Lung (tissue), 12 donors: ENCODE measurements around the gene CIRBP. TPM values are rescaled to one million over a fixed set of nuclear protein-coding genes. Genes with fewer than 3 reads are reported as not detected.

Source experiments
- ATAC-seq: fragments of 200-7000 bp; cut with Tn5 transposase; one replicate; pipeline ENCODE4 v1.9.1; 2020; ENCODE audit warnings: moderate number of reproducible peaks; ENCODE audit not compliant: insufficient read depth, low FRiP score
- DNase-seq, 3 donors: peaks; one replicate each; pipeline ENCODE4 v3.0.0-alpha.2; 2013 to 2017
- H3K27ac ChIP-seq, 2 donors: one replicate each; pipeline ENCODE4 v1.5.1; 2013; ENCODE audit warnings: mild to moderate bottlenecking in 2 of 2, moderate library complexity in 2 of 2, control low read depth in 1 of 2, inconsistent platforms in 1 of 2, low read depth in 1 of 2, low read length in 1 of 2
- H3K27me3 ChIP-seq, 3 donors: one replicate each; pipeline ENCODE4 v1.5.1; 2013; ENCODE audit warnings: low read length in 2 of 3; ENCODE audit not compliant: control insufficient read depth in 3 of 3, insufficient read depth in 3 of 3
- H3K36me3 ChIP-seq, 4 donors: one replicate each; pipeline ENCODE4 v1.5.1; 2013; ENCODE audit warnings: low read length in 4 of 4, mild to moderate bottlenecking in 1 of 4, moderate library complexity in 1 of 4; ENCODE audit not compliant: control insufficient read depth in 4 of 4, insufficient read depth in 4 of 4
- H3K4me1 ChIP-seq, 5 donors: one replicate each; pipeline ENCODE4 v1.5.1; 2013; ENCODE audit warnings: low read length in 5 of 5, mild to moderate bottlenecking in 2 of 5, moderate library complexity in 1 of 5; ENCODE audit not compliant: control insufficient read depth in 5 of 5, insufficient read depth in 5 of 5
- H3K4me3 ChIP-seq: one replicate; pipeline ENCODE4 v1.5.1; 2013; ENCODE audit warnings: mild to moderate bottlenecking, control low read depth, moderate library complexity
- H3K9ac ChIP-seq, 2 donors: one replicate each; pipeline ENCODE4 v1.5.1; 2013; ENCODE audit warnings: low read length in 2 of 2, control low read depth in 1 of 2; ENCODE audit not compliant: insufficient read depth in 1 of 2
- H3K9me3 ChIP-seq, 4 donors: one replicate each; pipeline ENCODE4 v1.5.1; 2013; ENCODE audit warnings: low read length in 3 of 4, mild to moderate bottlenecking in 1 of 4, moderate library complexity in 1 of 4; ENCODE audit not compliant: control insufficient read depth in 4 of 4, insufficient read depth in 3 of 4
- CTCF ChIP-seq: IDR thresholded peaks from 2 replicates; pipeline ENCODE4 v1.5.1; 2012; ENCODE audit warnings: mild to moderate bottlenecking; ENCODE audit errors: control extremely low read depth, extremely low read depth
- WGBS, 2 donors: extraction: QIAGEN DNeasy Blood & Tissue Kit; methylation state at CpG; one replicate each; pipeline ENCODE4 v1.1.7; 2013; 5-methylcytosine and 5-hydroxymethylcytosine counted together
- polyA plus RNA-seq, 2 donors: library from polyadenylated mRNA; stranded (reverse); fragments of 200-250 nt; gene quantifications; one replicate each; pipeline ENCODE4 v1.2.1, GENCODE V29; 2013
- total RNA-seq, 2 donors: library from RNA; depleted of rRNA in 1 of 2; stranded (reverse); fragments of >200 nt in 1 of 2; gene quantifications; one replicate each; pipeline ENCODE4 v1.2.1, GENCODE V29; 2014 to 2021
- donor health status: control.
- donor health status: control.
- donor health status: Bipolar disorder and iron deficiency.
- donor health status: healthy.
- donor health status: DM: yes; HTN: yes; CAD: no.

Gene CIRBP
- total and polyA plus RNA-seq, 4 donors, result 313 to 488 (median 439) TPM

- DNase-seq (no peak), ATAC-seq (no peak)
- H3K27me3 ChIP-seq, result no peaks in the 10 kb centered on the region
- H3K9ac ChIP-seq, result no peak overlapping the region
- WGBS, 2 donors, result 66 to 70% methylated on average over 7 to 8 of the region's 8 CpGs
- peak overlapping the region; percentile 97 to 98 for H3K27ac ChIP-seq
- peaks cover 0 to 31% (median 21%) of the 10 kb centered on the region in 5 donors for H3K4me1 ChIP-seq
- peaks cover 0 to 24% (median 7%) of the 10 kb centered on the region in 4 donors for H3K36me3 ChIP-seq
- H3K4me3 ChIP-seq, result no peak overlapping the region
- no peak for TF ChIP-seq CTCF
- H3K9me3 ChIP-seq, result no peaks in the 10 kb centered on the region
These were observed 21.4 kb upstream of the CIRBP start for GRCh38 chr19:1247748-1248138.

GRCh38 chr19:1248139-1248785, 20.9 kb upstream of the CIRBP start, which contains the start of gene MIDN:
TSS of gene MIDN (plus strand) at chr19:1248583. CDS start at chr19:1250297, 1,714 bp downstream.
- Histone ChIP-seq H3K4me3 (peak within 1 kb of the TSS; percentile 88), H3K9me3 (no peaks in the 10 kb centered on the region), H3K27ac (peak within 1 kb of the TSS; percentile 98 to 99), H3K27me3 (no peaks in the 10 kb centered on the region), H3K4me1 (peaks cover 0 to 33% (median 21%) of the 10 kb centered on the region in 5 donors), H3K9ac (peak within 1 kb of the TSS; percentile 32 to 63), H3K36me3 (peaks cover 0 to 24% (median 7%) of the 10 kb centered on the region in 4 donors)
- WGBS, 2 donors, result 0 to 1% methylated on average over 51 to 60 of the region's 60 CpGs
- no peak for TF ChIP-seq CTCF
- ATAC-seq (peak; percentile 28), DNase-seq (peak; percentile 70 to 89 (median 85))

GRCh38 chr19:1248786-1249297, 20.3 kb upstream of the CIRBP start:
- Histone ChIP-seq H3K4me1 (peaks cover 2 to 35% (median 24%) of the 10 kb centered on the region in 5 donors), H3K9me3 (no peaks in the 10 kb centered on the region), H3K27me3 (no peaks in the 10 kb centered on the region), H3K36me3 (peaks cover 0 to 30% (median 10%) of the 10 kb centered on the region in 4 donors), H3K27ac (peak overlapping the region; percentile 98 to 99), H3K9ac (peak overlapping the region in 1 of 2 donors; percentile 63), H3K4me3 (peak overlapping the region; percentile 88)
- 0 to 1% methylated on average over 55 to 74 of the region's 74 CpGs for WGBS, 2 donors
- TF ChIP-seq CTCF, result peak; percentile 48
- ATAC-seq, result peak; percentile 4
- peak; percentile 86 to 88 (median 87) for DNase-seq
